ENCODE measurements around the gene CGB1. TPM values are rescaled to one million over a fixed set of nuclear protein-coding genes. Genes with fewer than 3 reads are reported as not detected.
A peak's percentile ranks its signal among the peaks of the same experiment; 100 is the strongest.

The CGB1 gene
- total RNA-seq, 1 experiment from 2014 or later = not detected

- Mint-ChIP-seq H3K36me3 (peaks cover 18% of the 10 kb centered on the region), H3K9me3 (no peaks in the 10 kb centered on the region), H3K27me3 (ENCODE audit: low read depth) (no peaks in the 10 kb centered on the region), H3K4me1 (peaks cover 31% of the 10 kb centered on the region), H3K27ac (peak within 1 kb of the TSS; percentile 97), H3K4me3 (peak within 1 kb of the TSS; percentile 99)
- peak; percentile 100 for DNase-seq (ENCODE audit: low spot score)
- peak; percentile 93 for ATAC-seq
- ChIA-PET CTCF (interaction anchor here (0.5 to 3.4 kb wide), 86 partner anchors 10 to 819 kb away, joined by 3 to 60 read pairs (median 4); partner anchors contain the start of genes BAX, CA11, CGB2 and CGB7), POLR2A (interaction anchor here (0.5 to 2.1 kb wide), 12 partner anchors 10 to 518 kb away, joined by 3 to 10 read pairs (median 4); no protein-coding TSS in a partner anchor)
- TF ChIP-seq ZSCAN18 (CRISPR knock-in tag; IDR thresholded peaks at IDR 0.05) (no peak), CTCF (IDR thresholded peaks at IDR 0.05) (peak; percentile 85), NFYB (CRISPR knock-in tag; conservative IDR thresholded peaks at IDR 0.05; ENCODE audit: low read depth) (peak; percentile 93), GABPB1 (CRISPR knock-in tag; IDR thresholded peaks at IDR 0.05) (peak; percentile 58; the same call in 1 of the 2 replicates), CREB1 (CRISPR knock-in tag; IDR thresholded peaks at IDR 0.05) (no peak), PREB (CRISPR knock-in tag; IDR thresholded peaks at IDR 0.05; ENCODE audit: borderline replicate concordance) (no peak), HMGXB4 (CRISPR knock-in tag; IDR thresholded peaks at IDR 0.05) (peak; percentile 66; the same call in 1 of the 2 replicates), MAX (CRISPR knock-in tag; IDR thresholded peaks at IDR 0.05) (peak; percentile 37; the same call in 1 of the 2 replicates), GTF2I (CRISPR knock-in tag; conservative IDR thresholded peaks at IDR 0.05) (no peak), GRHL2 (CRISPR knock-in tag; IDR thresholded peaks at IDR 0.05; ENCODE audit: insufficient replicate concordance, severe bottlenecking) (no peak), ERG (CRISPR knock-in tag; IDR thresholded peaks at IDR 0.05) (no peak), ARID4B (CRISPR knock-in tag; IDR thresholded peaks at IDR 0.05; ENCODE audit: borderline replicate concordance) (peak; percentile 37; the same call in 1 of the 2 replicates), TCF7 (CRISPR knock-in tag; IDR thresholded peaks at IDR 0.05; ENCODE audit: low read depth) (no peak), SP1 (CRISPR knock-in tag; conservative IDR thresholded peaks at IDR 0.05) (peak; percentile 98), ZBTB21 (CRISPR knock-in tag; IDR thresholded peaks at IDR 0.05; ENCODE audit: borderline replicate concordance) (no peak), FOXK1 (CRISPR knock-in tag; IDR thresholded peaks at IDR 0.05) (peak; percentile 36; the same call in 1 of the 2 replicates), ZBTB43 (CRISPR knock-in tag; IDR thresholded peaks at IDR 0.05) (no peak), EMX1 (CRISPR knock-in tag; IDR thresholded peaks at IDR 0.05) (no peak), RORB (CRISPR knock-in tag; IDR thresholded peaks at IDR 0.05) (no peak), USF1 (CRISPR knock-in tag; IDR thresholded peaks at IDR 0.05) (peak; percentile 61; the same call in 1 of the 2 replicates), MYBL2 (CRISPR knock-in tag; IDR thresholded peaks at IDR 0.05) (0 out of 2 replicates have a peak, but pooled peaks have one; percentile 49)
Measured at GRCh38 chr19:48993175-48994034, 43.3 kb downstream of the CGB1 start, which contains the start of the genes GYS1 and RUVBL2. GYS1 (minus strand) TSS chr19:48993309; CDS start chr19:48993112, 197 bp downstream. RUVBL2 (plus strand) TSS chr19:48993887; CDS start chr19:48993912, 25 bp downstream.

All from WTC11 (cell line).